Spleen (tissue), 7 donors: ENCODE results near the gene OR2A2.

Source experiments
- CTCF ChIP-seq, 11 experiments: fragments of 200-600 bp in 7 of 11; fragments of 450-650 bp in 4 of 11; sonication (generic) in 4 of 11; IDR thresholded peaks in 8 of 11; conservative IDR thresholded peaks in 3 of 11; 1 replicate in 7 of 11; 2 replicates in 4 of 11; pipeline versions ENCODE4 v1.4.0 to v1.8.0; 2016 to 2021; ENCODE audit warnings: antibody characterized with exemption in 11 of 11, inconsistent platforms in 4 of 11, mild to moderate bottlenecking in 1 of 11
- POLR2A ChIP-seq, 3 donors: fragments of 450-650 bp; IDR thresholded peaks; one replicate each; pipeline ENCODE4 v1.5.1; 2017; ENCODE audit warnings: antibody characterized with exemption in 3 of 3, mild to moderate bottlenecking in 1 of 3
- POLR2AphosphoS5 ChIP-seq, 3 donors: sonication (generic); formaldehyde crosslinking; IDR thresholded peaks; one replicate each; pipeline ENCODE4 v1.5.1; 2017; ENCODE audit warnings: antibody characterized with exemption in 3 of 3
- donor health status: DM: no; HTN: no; CAD: no; lungs with moderate emphysema.
- donor health status: DM: no; HTN: no; CAD: no.
- donor health status: DM: no; HTN: no; CAD: no.

GRCh38 chr7:144098776-144099175 lies 10.6 kb upstream of the OR2A2 start:
- TF ChIP-seq CTCF (IDR thresholded peaks at IDR 0.05 in 8 of 11, conservative IDR thresholded peaks at IDR 0.05 in 3 of 11), result no peak
- TF ChIP-seq POLR2A (IDR thresholded peaks at IDR 0.05), result no peak
- TF ChIP-seq POLR2AphosphoS5 (IDR thresholded peaks at IDR 0.05), result no peak
